Inferior parietal cortex (tissue), 1 donor: ENCODE measurements around the gene BNC2.

Experiments
- DNase-seq: peaks from one replicate; pipeline ENCODE4 v3.0.0-alpha.2; 2016; ENCODE audit errors: extremely low spot score

BNC2 gene

GRCh38 chr9:16602494-16602893, 268.0 kb downstream of the BNC2 start:
- DNase-seq = no peak

- DNase-seq = no peak
Measured at GRCh38 chr9:16601991-16602390, 268.5 kb downstream of the BNC2 start.

- DNase-seq = no peak
Measured at GRCh38 chr9:16598316-16598715, 272.2 kb downstream of the BNC2 start.

- no peak for DNase-seq
Measured at GRCh38 chr9:16597136-16597535, 273.3 kb downstream of the BNC2 start.

- no peak for DNase-seq
Measured at GRCh38 chr9:16595227-16595626, 275.2 kb downstream of the BNC2 start.

GRCh38 chr9:16594787-16595186, 275.7 kb downstream of the BNC2 start:
- no peak for DNase-seq

GRCh38 chr9:16593746-16594145, 276.7 kb downstream of the BNC2 start:
- no peak for DNase-seq

GRCh38 chr9:16591092-16591491, 279.4 kb downstream of the BNC2 start:
- no peak for DNase-seq

- no peak for DNase-seq
Measured at GRCh38 chr9:16585591-16585990, 284.9 kb downstream of the BNC2 start.

GRCh38 chr9:16579872-16580432, 290.5 kb downstream of the BNC2 start:
- DNase-seq = no peak

GRCh38 chr9:16575986-16576245, 294.6 kb downstream of the BNC2 start:
- DNase-seq = no peak

- DNase-seq = no peak
Measured at GRCh38 chr9:16575142-16575985, 295.1 kb downstream of the BNC2 start.

GRCh38 chr9:16572005-16572734, 298.3 kb downstream of the BNC2 start:
- no peak for DNase-seq

GRCh38 chr9:16571127-16571802, 299.2 kb downstream of the BNC2 start:
- DNase-seq = no peak

GRCh38 chr9:16563446-16563845, 307.0 kb downstream of the BNC2 start:
- no peak for DNase-seq

GRCh38 chr9:16561121-16561520, 309.3 kb downstream of the BNC2 start:
- no peak for DNase-seq

- no peak for DNase-seq
Measured at GRCh38 chr9:16559418-16560188, 310.9 kb downstream of the BNC2 start.

- DNase-seq = no peak
Measured at GRCh38 chr9:16555802-16556201, 314.7 kb downstream of the BNC2 start.

- no peak for DNase-seq
Measured at GRCh38 chr9:16553869-16554540, 316.5 kb downstream of the BNC2 start.

- no peak for DNase-seq
Measured at GRCh38 chr9:16552252-16552651, 318.2 kb downstream of the BNC2 start.

- no peak for DNase-seq
Measured at GRCh38 chr9:16551692-16552091, 318.8 kb downstream of the BNC2 start.
